Kidney (tissue), 22 donors: Measurements from ENCODE around the gene OR13F1. TPM values are rescaled to one million over a fixed set of nuclear protein-coding genes. Genes with fewer than 3 reads are reported as not detected.

Experiments used
- DNase-seq, 5 donors: peaks; one replicate each; pipeline ENCODE4 v3.0.0-alpha.2; 2013 to 2020
- FAIRE-seq: peaks from 2 replicates; lab custom pipeline; 2012; peaks lifted over from hg19 to GRCh38; lab: Jason Lieb, UNC
- H3K27ac ChIP-seq, 2 donors: one replicate each; pipeline ENCODE4 v1.7.0; 2013; ENCODE audit warnings: low read depth in 2 of 2, low read length in 2 of 2, inconsistent platforms in 1 of 2
- H3K27me3 ChIP-seq: one replicate; pipeline ENCODE4 v1.7.1; 2013; ENCODE audit warnings: low read length, inconsistent platforms; ENCODE audit not compliant: control insufficient read depth, insufficient read depth
- H3K36me3 ChIP-seq, 3 donors: one replicate each; pipeline versions ENCODE4 v1.7.0 to v1.7.1; 2013; ENCODE audit warnings: low read length in 3 of 3, control low read depth in 1 of 3, inconsistent platforms in 1 of 3; ENCODE audit not compliant: insufficient read depth in 3 of 3, control insufficient read depth in 2 of 3
- H3K4me1 ChIP-seq, 3 donors: one replicate each; pipeline versions ENCODE4 v1.7.0 to v1.7.1; 2013; ENCODE audit warnings: low read length in 3 of 3, inconsistent platforms in 1 of 3, low read depth in 1 of 3; ENCODE audit not compliant: control insufficient read depth in 2 of 3, insufficient read depth in 2 of 3
- H3K4me3 ChIP-seq, 3 donors: one replicate each; pipeline versions ENCODE4 v1.7.0 to v1.8.1; 2013; ENCODE audit warnings: low read length in 3 of 3, control low read depth in 1 of 3, inconsistent platforms in 1 of 3
- H3K9ac ChIP-seq, 3 donors: one replicate each; pipeline versions ENCODE4 v1.7.0 to v1.7.1; 2013; ENCODE audit warnings: low read length in 3 of 3, control low read depth in 1 of 3, inconsistent platforms in 1 of 3
- H3K9me3 ChIP-seq, 3 donors: one replicate each; pipeline versions ENCODE4 v1.7.0 to v1.7.1; 2013; ENCODE audit warnings: low read length in 3 of 3, control low read depth in 1 of 3, inconsistent platforms in 1 of 3; ENCODE audit not compliant: control insufficient read depth in 2 of 3, insufficient read depth in 1 of 3
- intact Hi-C: fragments of 100-400 bp; cut with DNase I; formaldehyde crosslinking; loops from one replicate; pipeline ENCODE4 v1.11.1; 2022
- long read RNA-seq, 10 donors: library from polyadenylated mRNA in 1 of 10; unstranded in 1 of 10; transcript quantifications; one replicate each; pipeline ENCODE4 v2.0.0 and lab custom pipeline, GENCODE V29; 2021 to 2026
- polyA plus RNA-seq: library from polyadenylated mRNA; stranded (reverse); fragments of 350-450 nt; fragmentation: Illumina TruSeq; extraction: RNeasy Lipid Tissue Mini Kit (QIAGEN cat#74804); gene quantifications from one replicate; pipeline ENCODE4 v1.2.3, GENCODE V29; 2014; ENCODE audit warnings: low read depth, low replicate concordance; ENCODE audit not compliant: insufficient read depth
- total RNA-seq: library from RNA; stranded (reverse); fragmentation: NEBNext Ultra II Directional; extraction: Animal tissue kit (Norgen Biotek cat#: 25700); gene quantifications from one replicate; pipeline ENCODE4 v1.2.1, GENCODE V29; 2021
- TF ChIP-seq, protein P1 (sequence below): IDR thresholded peaks from 3 replicates; pipeline ENCODE4 v1.5.1; 2012; ENCODE audit warnings: mild to moderate bottlenecking, moderate library complexity, borderline replicate concordance; ENCODE audit not compliant: insufficient read depth; ENCODE audit errors: extremely low read depth
- donor health status: control.
- donor health status: control.
- donor health status: control.
- donor health status: control.
- donor health status: control.
- donor health status: DM: yes; HTN: yes; CAD: no.
- donor health status: Normal renal cell carcinoma (clear cell type).

OR13F1 gene, protein sequence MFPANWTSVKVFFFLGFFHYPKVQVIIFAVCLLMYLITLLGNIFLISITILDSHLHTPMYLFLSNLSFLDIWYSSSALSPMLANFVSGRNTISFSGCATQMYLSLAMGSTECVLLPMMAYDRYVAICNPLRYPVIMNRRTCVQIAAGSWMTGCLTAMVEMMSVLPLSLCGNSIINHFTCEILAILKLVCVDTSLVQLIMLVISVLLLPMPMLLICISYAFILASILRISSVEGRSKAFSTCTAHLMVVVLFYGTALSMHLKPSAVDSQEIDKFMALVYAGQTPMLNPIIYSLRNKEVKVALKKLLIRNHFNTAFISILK
- total RNA-seq, result not detected
- polyA plus RNA-seq, result not detected
- long read RNA-seq, donor 1, result 0 reads
- long read RNA-seq, donor 2, result 0 reads
- long read RNA-seq, donor 3, result 0 reads
- long read RNA-seq, donor 4, result 0 reads
- long read RNA-seq, donor 5, result 0 reads
- long read RNA-seq, donor 6, result 0 reads
- long read RNA-seq, donor 7, result 0 reads
- long read RNA-seq, donor 8, result 0 reads
- long read RNA-seq, donor 9, result 0 reads
- long read RNA-seq, donor 10, result 0 reads

DNA sequence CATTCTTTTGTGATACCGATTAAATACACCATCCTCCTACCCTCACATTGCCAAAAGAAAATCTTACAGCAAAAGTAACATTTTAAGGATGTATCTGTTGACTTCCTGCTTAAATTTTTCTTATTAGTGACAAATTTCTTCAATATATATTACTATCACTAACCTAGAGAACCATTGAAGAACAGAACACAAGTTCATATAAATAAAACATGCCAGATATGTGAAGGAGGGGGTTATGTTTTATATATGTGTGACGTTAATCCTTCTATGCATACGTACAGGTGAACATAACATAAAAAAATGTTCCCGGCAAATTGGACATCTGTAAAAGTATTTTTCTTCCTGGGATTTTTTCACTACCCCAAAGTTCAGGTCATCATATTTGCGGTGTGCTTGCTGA, at the start of gene OR13F1:
OR13F1 (plus strand) TSS at position 301 of the 400 bp plus-strand sequence; CDS start at position 301, 0 bp downstream.
- TF ChIP-seq, protein P1, sequence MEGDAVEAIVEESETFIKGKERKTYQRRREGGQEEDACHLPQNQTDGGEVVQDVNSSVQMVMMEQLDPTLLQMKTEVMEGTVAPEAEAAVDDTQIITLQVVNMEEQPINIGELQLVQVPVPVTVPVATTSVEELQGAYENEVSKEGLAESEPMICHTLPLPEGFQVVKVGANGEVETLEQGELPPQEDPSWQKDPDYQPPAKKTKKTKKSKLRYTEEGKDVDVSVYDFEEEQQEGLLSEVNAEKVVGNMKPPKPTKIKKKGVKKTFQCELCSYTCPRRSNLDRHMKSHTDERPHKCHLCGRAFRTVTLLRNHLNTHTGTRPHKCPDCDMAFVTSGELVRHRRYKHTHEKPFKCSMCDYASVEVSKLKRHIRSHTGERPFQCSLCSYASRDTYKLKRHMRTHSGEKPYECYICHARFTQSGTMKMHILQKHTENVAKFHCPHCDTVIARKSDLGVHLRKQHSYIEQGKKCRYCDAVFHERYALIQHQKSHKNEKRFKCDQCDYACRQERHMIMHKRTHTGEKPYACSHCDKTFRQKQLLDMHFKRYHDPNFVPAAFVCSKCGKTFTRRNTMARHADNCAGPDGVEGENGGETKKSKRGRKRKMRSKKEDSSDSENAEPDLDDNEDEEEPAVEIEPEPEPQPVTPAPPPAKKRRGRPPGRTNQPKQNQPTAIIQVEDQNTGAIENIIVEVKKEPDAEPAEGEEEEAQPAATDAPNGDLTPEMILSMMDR, result no peak
- no peak within 1 kb of the TSS for H3K27ac ChIP-seq
- no peak for DNase-seq
- no peak within 1 kb of the TSS for H3K4me3 ChIP-seq
- no peak for FAIRE-seq
- no peaks in the 10 kb centered on the region for H3K36me3 ChIP-seq
- H3K9me3 ChIP-seq, result no peaks in the 10 kb centered on the region
- no peak within 1 kb of the TSS for H3K9ac ChIP-seq
- no peaks in the 10 kb centered on the region for H3K4me1 ChIP-seq
- no peaks in the 10 kb centered on the region for H3K27me3 ChIP-seq
- intact Hi-C loops, result no loop called here

DNA sequence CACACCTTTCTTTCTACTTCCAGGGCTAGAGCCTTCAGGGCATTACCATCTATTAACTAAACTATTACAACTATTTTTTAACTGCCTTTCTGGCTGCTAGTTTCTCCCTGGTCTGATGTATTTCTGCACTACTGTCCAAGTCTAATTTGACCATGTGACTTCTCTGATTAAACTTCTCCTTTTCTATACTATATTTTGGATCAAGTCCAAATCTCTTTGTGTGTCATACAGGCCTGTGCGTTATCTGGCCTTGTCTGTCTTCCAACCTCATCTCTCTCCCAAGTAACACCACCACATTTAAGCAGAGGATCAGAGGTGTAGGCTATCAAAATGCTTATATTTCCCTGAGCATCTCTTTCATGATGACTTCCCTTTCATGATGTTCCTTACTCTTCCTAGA, 47.2 kb upstream of the OR13F1 start:
- FAIRE-seq (no peak), DNase-seq (no peak)
- H3K4me3 ChIP-seq, result no peak overlapping the region
- no peaks in the 10 kb centered on the region for H3K36me3 ChIP-seq
- TF ChIP-seq, protein P1, result no peak
- no peaks in the 10 kb centered on the region for H3K9me3 ChIP-seq
- H3K4me1 ChIP-seq, result no peaks in the 10 kb centered on the region
- intact Hi-C loops, result no loop called here
- no peak overlapping the region for H3K27ac ChIP-seq
- H3K9ac ChIP-seq, result no peak overlapping the region
- H3K27me3 ChIP-seq, result no peaks in the 10 kb centered on the region

DNA sequence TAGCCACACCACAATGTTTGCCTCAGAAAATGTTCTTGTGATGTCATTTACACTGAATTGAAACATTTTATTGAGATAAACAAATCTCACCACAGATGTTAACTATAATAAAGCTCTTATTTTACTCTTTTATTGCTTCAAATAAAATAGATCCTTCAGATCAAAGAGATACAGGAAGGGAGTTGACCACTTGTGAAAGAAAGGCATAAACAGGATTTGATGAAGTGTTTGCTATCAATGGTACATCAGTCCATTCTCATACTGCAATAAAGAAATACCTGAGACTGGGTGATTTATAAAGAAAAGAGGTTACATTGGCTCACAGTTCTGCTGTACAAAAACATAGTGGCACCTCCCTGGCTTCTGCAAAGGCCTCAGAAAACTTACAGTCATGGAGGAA, 40.2 kb upstream of the OR13F1 start:
- TF ChIP-seq, protein P1, result no peak
- intact Hi-C loops, result no loop called here
- FAIRE-seq (no peak), DNase-seq (no peak)
- H3K9ac ChIP-seq, result no peak overlapping the region
- H3K9me3 ChIP-seq, result peaks cover 0 to 10% (median 3%) of the 10 kb centered on the region in 3 donors
- H3K27me3 ChIP-seq, result no peaks in the 10 kb centered on the region
- H3K4me3 ChIP-seq, result no peak overlapping the region
- H3K36me3 ChIP-seq, result no peaks in the 10 kb centered on the region
- H3K4me1 ChIP-seq, result no peaks in the 10 kb centered on the region
- no peak overlapping the region for H3K27ac ChIP-seq
